Peyer's patch (tissue), 4 donors: ENCODE measurements around the gene TNP2. TPM values are rescaled to one million over a fixed set of nuclear protein-coding genes. Genes with fewer than 3 reads are reported as not detected.

Source experiments
- DNase-seq, 3 donors: peaks; one replicate each; pipeline ENCODE4 v3.0.0-alpha.2; 2017 to 2019
- H3K27ac ChIP-seq, 4 donors: fragments of 200-600 bp; sonication (generic); one replicate each; pipeline ENCODE4 v1.5.1; 2016 to 2019
- H3K27me3 ChIP-seq, 2 donors: fragments of 200-600 bp; sonication (generic); one replicate each; pipeline ENCODE4 v1.5.1; 2019
- H3K36me3 ChIP-seq, 3 donors: fragments of 200-600 bp; sonication (generic); one replicate each; pipeline ENCODE4 v1.5.1; 2016 to 2019
- H3K4me1 ChIP-seq, 4 donors: fragments of 200-600 bp; sonication (generic); one replicate each; pipeline ENCODE4 v1.5.1; 2016 to 2019
- H3K4me3 ChIP-seq, 4 donors: fragments of 200-600 bp; sonication (generic); 1 replicate in 3 of 4; 2 replicates in 1 of 4; pipeline ENCODE4 v1.5.1; 2016 to 2019; ENCODE audit warnings: mild to moderate bottlenecking in 1 of 4
- H3K9me3 ChIP-seq, 4 donors: fragments of 200-600 bp; sonication (generic); one replicate each; pipeline ENCODE4 v1.5.1; 2016 to 2019; ENCODE audit warnings: mild to moderate bottlenecking in 1 of 4
- POLR2A ChIP-seq, 2 donors: fragments of 450-650 bp; IDR thresholded peaks; one replicate each; pipeline ENCODE4 v1.5.1; 2017; ENCODE audit warnings: antibody characterized with exemption in 2 of 2, mild to moderate bottlenecking in 2 of 2, moderate library complexity in 2 of 2
- total RNA-seq, 4 donors: library from RNA; depleted of rRNA; stranded (reverse); fragments of >200 nt; gene quantifications; one replicate each; pipeline ENCODE4 v1.1.0, GENCODE V29; 2016
- TF ChIP-seq, protein P1 (sequence below), 6 experiments: fragments of 450-650 bp in 4 of 6; fragments of 200-600 bp in 2 of 6; sonication (generic) in 1 of 6; IDR thresholded peaks; one replicate each; pipeline ENCODE4 v1.5.1; 2017 to 2019; ENCODE audit warnings: antibody characterized with exemption in 6 of 6, mild to moderate bottlenecking in 3 of 6, moderate library complexity in 1 of 6

Gene TNP2
- total RNA-seq, 4 donors from 2014 or later = not detected

DNA sequence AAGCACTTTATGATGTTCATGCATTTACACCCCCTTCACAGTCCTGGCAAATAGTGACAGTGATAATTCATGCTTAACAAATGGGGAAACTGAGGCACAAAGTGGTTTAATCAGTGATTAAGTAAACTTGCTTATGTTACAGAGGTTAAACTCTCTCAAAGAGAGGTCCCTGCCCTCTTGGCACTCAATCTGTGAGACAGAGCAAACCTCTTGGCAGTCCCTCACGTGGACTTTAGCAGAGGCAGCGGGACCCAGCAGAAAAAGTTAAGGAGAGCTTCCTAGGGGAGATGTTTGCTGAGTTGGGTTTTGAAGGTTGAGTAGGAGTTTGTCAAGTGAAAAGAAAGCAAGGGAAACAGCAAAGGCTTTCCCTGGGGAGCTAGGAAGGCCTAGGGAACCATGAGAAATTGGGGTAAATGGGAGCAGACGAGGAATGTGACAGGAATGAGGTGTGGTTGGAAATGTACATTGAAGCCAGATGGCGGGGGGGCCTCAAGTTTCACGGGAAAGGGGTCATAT is 23.8 kb downstream of the TNP2 start:
- Histone ChIP-seq H3K36me3 (no peaks in the 10 kb centered on the region), H3K27ac (no peak overlapping the region), H3K4me1 (no peaks in the 10 kb centered on the region), H3K27me3 (no peaks in the 10 kb centered on the region), H3K9me3 (no peaks in the 10 kb centered on the region), H3K4me3 (no peak overlapping the region)
- no peak for DNase-seq
- TF ChIP-seq, protein P1, sequence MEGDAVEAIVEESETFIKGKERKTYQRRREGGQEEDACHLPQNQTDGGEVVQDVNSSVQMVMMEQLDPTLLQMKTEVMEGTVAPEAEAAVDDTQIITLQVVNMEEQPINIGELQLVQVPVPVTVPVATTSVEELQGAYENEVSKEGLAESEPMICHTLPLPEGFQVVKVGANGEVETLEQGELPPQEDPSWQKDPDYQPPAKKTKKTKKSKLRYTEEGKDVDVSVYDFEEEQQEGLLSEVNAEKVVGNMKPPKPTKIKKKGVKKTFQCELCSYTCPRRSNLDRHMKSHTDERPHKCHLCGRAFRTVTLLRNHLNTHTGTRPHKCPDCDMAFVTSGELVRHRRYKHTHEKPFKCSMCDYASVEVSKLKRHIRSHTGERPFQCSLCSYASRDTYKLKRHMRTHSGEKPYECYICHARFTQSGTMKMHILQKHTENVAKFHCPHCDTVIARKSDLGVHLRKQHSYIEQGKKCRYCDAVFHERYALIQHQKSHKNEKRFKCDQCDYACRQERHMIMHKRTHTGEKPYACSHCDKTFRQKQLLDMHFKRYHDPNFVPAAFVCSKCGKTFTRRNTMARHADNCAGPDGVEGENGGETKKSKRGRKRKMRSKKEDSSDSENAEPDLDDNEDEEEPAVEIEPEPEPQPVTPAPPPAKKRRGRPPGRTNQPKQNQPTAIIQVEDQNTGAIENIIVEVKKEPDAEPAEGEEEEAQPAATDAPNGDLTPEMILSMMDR (IDR thresholded peaks at IDR 0.05) = no peak
- no peak for TF ChIP-seq POLR2A (IDR thresholded peaks at IDR 0.05)

DNA sequence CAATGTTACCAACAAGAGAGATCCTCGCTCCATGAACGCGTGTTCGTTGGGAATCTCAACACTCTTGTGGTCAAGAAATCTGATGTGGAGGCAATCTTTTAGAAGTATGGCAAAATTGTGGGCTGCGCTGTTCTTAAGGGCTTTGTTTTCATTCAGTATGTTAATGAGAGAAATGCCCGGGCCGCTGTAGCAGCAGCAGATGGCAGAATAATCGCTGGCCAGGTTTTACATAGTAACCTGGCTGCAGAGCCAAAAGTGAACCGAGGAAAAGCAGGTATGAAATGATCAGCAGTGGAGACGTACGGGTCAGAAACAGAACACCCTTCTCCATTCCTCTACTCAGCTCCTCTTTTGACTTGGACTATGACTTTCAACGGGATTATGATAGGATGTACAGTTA is 26.5 kb downstream of the TNP2 start:
- no peaks in the 10 kb centered on the region for H3K4me1 ChIP-seq
- TF ChIP-seq, protein P1 (IDR thresholded peaks at IDR 0.05) = no peak
- H3K36me3 ChIP-seq = no peaks in the 10 kb centered on the region
- no peak overlapping the region for H3K4me3 ChIP-seq
- no peaks in the 10 kb centered on the region for H3K27me3 ChIP-seq
- DNase-seq = no peak
- H3K27ac ChIP-seq = no peak overlapping the region
- no peaks in the 10 kb centered on the region for H3K9me3 ChIP-seq

DNA sequence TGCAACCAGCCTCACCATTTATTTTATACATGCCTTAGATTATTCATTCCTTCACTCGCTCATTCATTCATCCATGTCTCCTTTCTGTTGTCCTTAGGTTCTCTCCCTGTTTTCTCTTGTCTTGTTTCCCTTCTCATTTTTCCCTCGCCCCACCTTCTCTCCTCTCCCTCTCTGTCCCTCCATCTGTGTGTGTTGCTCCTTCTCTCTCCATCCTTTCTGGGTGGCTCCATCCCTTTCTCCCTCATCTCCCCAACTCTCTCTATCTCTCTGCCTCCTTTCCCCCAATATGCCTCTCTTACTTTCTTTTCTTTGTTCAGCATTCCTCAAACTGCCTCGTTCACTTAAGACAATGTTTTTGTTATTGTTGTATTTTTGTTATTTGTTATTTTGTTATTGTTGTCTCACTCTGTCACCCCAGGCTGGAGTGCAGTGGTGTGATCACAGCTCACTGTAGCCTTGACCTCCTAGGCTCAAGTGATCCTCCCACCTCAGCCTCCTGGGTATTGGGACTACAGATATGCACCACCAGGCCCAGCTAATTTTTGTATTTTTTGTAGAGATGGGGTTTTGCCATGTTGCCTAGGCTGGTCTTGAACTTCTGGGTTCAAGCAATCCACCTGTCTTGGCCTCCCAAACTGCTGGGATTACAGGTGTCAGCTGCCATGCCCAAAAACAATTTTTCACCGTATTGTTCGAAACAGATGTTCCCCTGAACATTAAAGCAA is 27.5 kb downstream of the TNP2 start:
- Histone ChIP-seq H3K27ac (no peak overlapping the region), H3K36me3 (no peaks in the 10 kb centered on the region), H3K9me3 (no peaks in the 10 kb centered on the region), H3K4me3 (no peak overlapping the region), H3K27me3 (no peaks in the 10 kb centered on the region), H3K4me1 (no peaks in the 10 kb centered on the region)
- DNase-seq = no peak
- no peak for TF ChIP-seq POLR2A (IDR thresholded peaks at IDR 0.05)
- TF ChIP-seq, protein P1 (IDR thresholded peaks at IDR 0.05) = no peak

DNA sequence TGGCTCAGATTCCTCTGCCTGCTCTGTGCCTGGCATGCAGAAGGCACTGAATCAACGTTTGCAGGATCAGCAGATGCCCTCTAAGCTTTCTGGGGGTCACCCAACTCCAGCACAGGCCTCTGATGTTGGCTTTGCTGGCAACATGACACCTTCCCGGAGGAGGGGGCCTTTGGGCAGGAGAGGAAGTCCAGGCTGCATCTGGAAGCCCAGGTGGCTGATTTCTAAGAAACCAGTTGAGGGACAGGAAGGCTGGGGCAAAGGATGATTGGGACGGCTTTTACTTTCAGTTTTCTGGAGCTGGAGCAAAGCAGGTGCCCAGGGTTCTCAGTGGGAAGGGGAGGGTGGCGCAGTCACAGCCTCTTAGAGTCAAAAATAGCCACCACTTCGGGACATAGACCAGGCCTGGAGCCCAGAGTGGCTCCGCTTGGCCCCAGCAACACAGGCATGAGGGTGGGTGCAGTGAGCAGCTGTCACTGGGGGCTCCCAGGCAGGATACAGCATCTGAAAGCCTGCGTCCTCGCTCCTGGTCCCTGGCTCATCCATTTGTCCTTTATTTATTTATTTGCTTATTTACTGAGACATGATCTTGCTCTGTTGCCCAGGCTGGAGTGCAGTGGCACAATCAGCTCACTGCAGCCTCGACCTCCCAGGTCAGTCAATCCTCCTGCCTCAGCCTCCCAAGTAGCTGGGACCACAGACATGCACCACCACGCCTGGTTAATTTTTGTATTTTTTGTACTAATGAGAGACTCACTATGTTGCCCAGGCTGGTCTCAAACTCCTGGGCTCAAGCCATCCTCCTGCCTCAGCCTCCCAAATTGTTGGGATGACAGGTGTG is 28.3 kb downstream of the TNP2 start:
- peaks cover 0 to 2% (median 0%) of the 10 kb centered on the region in 4 donors for H3K4me1 ChIP-seq
- H3K27ac ChIP-seq = no peak overlapping the region
- no peaks in the 10 kb centered on the region for H3K36me3 ChIP-seq
- H3K9me3 ChIP-seq = no peaks in the 10 kb centered on the region
- TF ChIP-seq, protein P1 (IDR thresholded peaks at IDR 0.05) = no peak
- TF ChIP-seq POLR2A (IDR thresholded peaks at IDR 0.05) = no peak
- no peak for DNase-seq
- no peaks in the 10 kb centered on the region for H3K27me3 ChIP-seq
- no peak overlapping the region for H3K4me3 ChIP-seq

DNA sequence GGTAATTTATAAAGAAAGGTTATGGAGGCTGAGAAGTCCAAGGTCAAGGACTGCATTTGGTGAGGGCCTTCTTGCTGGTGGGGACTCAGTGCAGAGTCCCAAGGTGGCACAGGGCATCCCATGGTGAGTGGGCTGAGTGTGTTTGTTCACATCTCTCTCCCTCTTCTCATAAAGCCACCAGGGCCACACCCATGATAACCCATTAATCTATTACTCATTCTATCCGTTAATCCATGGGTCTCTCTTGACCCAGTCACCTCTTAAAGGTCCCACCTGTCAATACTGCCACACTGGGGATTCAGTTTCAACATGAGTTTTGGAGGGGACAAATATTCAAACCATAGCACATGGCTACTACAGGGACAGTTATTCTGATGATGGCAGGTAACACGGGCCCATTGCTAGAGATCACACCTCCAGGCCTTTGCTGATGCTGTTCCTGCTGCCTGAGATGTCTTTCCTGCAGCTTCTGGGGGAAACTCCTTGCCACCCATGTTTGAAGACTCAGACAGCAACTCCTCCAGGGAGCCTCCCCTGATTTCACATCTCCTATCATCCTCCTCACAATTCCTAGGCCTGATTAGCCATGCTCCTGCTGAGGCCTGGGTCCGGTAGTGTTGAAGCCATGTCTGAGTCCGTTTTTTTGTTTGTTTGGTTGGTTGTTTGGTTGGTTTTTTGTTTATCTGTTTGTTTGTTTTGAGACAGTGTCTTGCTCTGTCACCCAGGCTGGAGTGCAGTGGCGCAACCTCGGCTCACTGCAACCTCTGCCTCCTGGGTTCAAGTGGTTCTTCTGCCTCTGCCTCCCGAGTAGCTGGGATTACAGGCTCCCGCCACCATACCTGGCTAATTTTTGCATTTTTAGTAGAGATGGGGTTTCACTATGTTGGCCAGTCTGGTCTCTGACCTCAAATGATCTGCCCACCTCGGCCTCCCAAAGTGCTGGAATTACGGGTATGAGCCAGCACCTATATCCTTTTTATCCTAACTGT is 29.2 kb downstream of the TNP2 start:
- Histone ChIP-seq H3K9me3 (no peaks in the 10 kb centered on the region), H3K4me3 (no peak overlapping the region), H3K36me3 (no peaks in the 10 kb centered on the region), H3K27ac (no peak overlapping the region), H3K27me3 (no peaks in the 10 kb centered on the region), H3K4me1 (peaks cover 0 to 11% (median 0%) of the 10 kb centered on the region in 4 donors)
- DNase-seq = no peak
- TF ChIP-seq POLR2A (IDR thresholded peaks at IDR 0.05) = no peak
- TF ChIP-seq, protein P1 (IDR thresholded peaks at IDR 0.05) = no peak
